HEK293 (cell line): ENCODE results near the gene SLC48A1.

Experiments
- ZBTB7A ChIP-seq: fragments of 450-650 bp; formaldehyde crosslinking; IDR thresholded peaks from 2 replicates; pipeline ENCODE4 v1.5.1; 2016; ENCODE audit warnings: low read depth, missing biosample characterization, missing genetic modification characterization
- ZNF140 ChIP-seq: fragments of 450-650 bp; formaldehyde crosslinking; IDR thresholded peaks from 2 replicates; pipeline ENCODE4 v1.5.1; 2016; ENCODE audit warnings: missing biosample characterization, missing genetic modification characterization
- ZNF157 ChIP-seq: fragments of 450-650 bp; formaldehyde crosslinking; IDR thresholded peaks from 2 replicates; pipeline ENCODE4 v1.5.1; 2016; ENCODE audit warnings: missing biosample characterization, missing genetic modification characterization

DNA sequence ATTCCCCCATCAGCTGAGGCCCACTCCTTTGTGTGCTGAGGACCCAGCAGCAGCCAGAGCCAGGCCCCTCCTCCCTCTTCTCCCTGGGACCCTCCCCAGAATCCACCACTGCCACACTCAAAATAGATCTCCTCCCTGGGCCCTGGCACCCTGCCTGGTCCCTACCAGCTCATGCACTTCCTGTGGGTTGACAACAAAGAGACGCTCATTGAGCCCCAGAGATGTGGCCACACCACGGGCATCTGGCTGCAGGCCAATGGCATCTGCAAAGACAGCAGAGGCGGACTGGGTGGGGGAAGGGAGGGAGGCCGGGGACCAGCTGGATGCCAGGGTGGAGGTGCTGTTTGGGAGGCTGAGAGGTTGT is 31.7 kb upstream of the SLC48A1 start:
- TF ChIP-seq ZBTB7A (tag by site-specific recombination), result no peak
- no peak for TF ChIP-seq ZNF157 (tag by site-specific recombination)
- no peak for TF ChIP-seq ZNF140
